Coronary artery (tissue), 2 donors: Measurements from ENCODE around the gene GALNTL6.

Experiments used
- DNase-seq: peaks from one replicate; pipeline ENCODE4 v3.0.0-alpha.2; 2017; ENCODE audit warnings: low spot score
- H3K27ac ChIP-seq, 2 donors: fragments of 200-600 bp; sonication (generic); one replicate each; pipeline ENCODE4 v1.5.1; 2016 to 2019
- H3K4me3 ChIP-seq: fragments of 200-600 bp; sonication (generic); 2 replicates; pipeline ENCODE4 v1.5.1; 2016; ENCODE audit warnings: mild to moderate bottlenecking, moderate library complexity
- TF ChIP-seq, protein P1 (sequence below): fragments of 200-600 bp; sonication (generic); IDR thresholded peaks from one replicate; pipeline ENCODE4 v1.5.1; 2019; ENCODE audit warnings: antibody characterized with exemption

GALNTL6 gene

DNA sequence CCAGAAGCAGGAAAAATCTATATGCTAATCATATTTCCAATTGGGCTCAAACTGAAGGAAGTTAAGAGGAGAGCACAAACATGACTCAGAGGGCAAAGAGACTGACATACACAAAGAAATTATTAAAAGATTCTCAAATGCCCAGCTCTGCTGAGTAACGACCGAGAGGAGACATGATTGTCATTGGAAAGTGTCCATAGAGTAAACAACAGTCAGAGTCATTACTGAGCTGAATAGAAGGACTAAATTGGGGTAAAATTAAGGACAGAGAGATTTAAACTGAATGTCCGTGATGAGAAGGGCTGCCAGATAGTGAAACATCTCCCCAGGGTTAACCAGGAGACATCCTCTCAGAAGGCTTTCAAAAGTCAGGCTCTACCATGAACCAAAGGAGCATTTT is 1244.2 kb downstream of the GALNTL6 start:
- H3K4me3 ChIP-seq: no peak overlapping the region
- no peak for DNase-seq
- no peak overlapping the region for H3K27ac ChIP-seq
- TF ChIP-seq, protein P1, sequence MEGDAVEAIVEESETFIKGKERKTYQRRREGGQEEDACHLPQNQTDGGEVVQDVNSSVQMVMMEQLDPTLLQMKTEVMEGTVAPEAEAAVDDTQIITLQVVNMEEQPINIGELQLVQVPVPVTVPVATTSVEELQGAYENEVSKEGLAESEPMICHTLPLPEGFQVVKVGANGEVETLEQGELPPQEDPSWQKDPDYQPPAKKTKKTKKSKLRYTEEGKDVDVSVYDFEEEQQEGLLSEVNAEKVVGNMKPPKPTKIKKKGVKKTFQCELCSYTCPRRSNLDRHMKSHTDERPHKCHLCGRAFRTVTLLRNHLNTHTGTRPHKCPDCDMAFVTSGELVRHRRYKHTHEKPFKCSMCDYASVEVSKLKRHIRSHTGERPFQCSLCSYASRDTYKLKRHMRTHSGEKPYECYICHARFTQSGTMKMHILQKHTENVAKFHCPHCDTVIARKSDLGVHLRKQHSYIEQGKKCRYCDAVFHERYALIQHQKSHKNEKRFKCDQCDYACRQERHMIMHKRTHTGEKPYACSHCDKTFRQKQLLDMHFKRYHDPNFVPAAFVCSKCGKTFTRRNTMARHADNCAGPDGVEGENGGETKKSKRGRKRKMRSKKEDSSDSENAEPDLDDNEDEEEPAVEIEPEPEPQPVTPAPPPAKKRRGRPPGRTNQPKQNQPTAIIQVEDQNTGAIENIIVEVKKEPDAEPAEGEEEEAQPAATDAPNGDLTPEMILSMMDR: no peak

DNA sequence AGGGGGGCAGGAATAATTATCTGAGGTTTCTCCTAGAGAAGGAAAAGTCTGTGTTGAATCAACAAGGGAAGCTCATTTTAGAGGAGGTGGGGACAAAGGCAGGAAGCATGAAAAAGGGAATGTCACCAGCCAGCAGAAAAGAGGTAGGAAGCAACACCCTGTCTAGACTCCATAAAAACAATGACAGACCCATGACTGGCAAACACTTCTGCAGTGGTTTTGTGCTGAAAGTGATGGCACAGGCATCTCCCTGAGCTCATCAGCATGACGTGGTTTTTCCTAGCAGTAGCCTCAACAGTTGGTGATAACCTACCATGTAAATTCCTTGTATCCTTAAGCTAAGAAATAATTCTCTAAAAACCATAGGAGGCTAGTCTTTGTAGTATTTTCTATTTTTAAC is 1244.7 kb downstream of the GALNTL6 start:
- no peak for DNase-seq
- no peak overlapping the region for H3K4me3 ChIP-seq
- TF ChIP-seq, protein P1: no peak
- H3K27ac ChIP-seq: no peak overlapping the region

DNA sequence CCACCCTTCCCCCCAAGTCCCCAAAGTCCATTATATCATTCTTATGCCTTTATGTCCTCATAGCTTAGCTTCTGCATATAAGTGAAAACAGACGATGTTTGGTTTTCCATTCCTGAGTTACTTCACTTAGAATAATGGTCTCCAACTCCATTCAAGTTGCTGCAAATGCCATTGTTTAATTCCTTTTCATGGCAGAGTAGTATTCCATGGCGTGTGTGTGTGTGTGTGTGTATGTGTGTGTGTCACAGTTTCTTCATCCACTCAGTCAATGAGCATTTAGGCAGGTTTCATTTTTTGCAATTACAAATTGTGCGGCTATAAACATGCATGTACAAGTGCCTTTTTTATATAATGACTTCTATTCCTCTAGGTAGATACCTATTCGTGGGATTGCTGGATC is 1248.0 kb downstream of the GALNTL6 start:
- no peak overlapping the region for H3K27ac ChIP-seq
- TF ChIP-seq, protein P1: no peak
- DNase-seq: no peak
- H3K4me3 ChIP-seq: no peak overlapping the region

DNA sequence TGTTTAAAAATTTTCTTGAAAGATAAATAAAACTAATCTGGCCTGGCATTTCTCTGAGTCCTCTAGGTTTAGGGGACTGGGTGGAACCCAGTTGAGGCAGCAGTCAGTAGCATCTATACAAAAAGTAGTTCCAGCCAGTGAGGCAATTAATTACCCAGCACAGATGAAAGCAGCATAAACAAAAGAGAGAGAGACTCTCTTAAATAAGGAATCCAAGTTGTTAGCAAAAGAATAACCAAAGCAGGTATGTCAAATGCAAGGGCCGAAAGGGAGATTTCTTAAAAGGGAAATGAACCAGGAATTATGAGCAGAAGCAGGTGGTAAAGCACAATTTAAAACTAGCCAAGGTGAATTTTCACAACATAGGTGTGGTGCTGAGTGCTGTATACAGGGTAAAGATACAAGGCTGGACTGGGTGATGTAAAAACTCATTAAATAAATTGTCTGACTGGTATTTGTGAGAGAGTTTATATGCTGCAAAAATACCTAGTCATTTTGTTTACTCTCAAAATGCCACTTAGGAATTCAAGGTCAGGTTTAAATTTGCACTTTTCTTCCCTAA is 1260.8 kb downstream of the GALNTL6 start:
- TF ChIP-seq, protein P1: no peak

DNA sequence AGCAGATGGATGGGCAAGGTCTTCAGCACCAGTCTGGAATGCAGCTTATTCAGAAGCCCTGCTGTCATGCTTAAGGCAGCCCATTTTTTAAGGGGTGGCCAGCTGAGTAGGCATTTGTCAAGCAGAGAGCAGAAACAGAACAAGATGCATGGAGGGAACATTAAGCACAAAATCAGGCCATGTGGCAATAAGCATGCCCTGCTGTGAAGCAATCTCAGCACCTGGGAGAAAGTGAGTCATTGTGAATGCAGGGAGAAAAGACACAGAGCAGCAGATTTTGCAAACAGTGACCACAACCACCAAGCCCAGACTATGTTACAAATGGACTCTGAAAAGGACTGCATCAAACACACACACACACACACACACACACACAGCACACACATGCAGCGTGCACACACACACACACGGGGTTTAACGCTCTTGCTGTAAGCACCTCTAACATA is 1261.3 kb downstream of the GALNTL6 start:
- Histone ChIP-seq H3K4me3 (no peak overlapping the region), H3K27ac (no peak overlapping the region)
- DNase-seq: no peak
- TF ChIP-seq, protein P1: no peak

More for the DNA sequence above, 1260.8 kb downstream of the GALNTL6 start:
- no peak overlapping the region for H3K27ac ChIP-seq
- no peak overlapping the region for H3K4me3 ChIP-seq
- DNase-seq: no peak

DNA sequence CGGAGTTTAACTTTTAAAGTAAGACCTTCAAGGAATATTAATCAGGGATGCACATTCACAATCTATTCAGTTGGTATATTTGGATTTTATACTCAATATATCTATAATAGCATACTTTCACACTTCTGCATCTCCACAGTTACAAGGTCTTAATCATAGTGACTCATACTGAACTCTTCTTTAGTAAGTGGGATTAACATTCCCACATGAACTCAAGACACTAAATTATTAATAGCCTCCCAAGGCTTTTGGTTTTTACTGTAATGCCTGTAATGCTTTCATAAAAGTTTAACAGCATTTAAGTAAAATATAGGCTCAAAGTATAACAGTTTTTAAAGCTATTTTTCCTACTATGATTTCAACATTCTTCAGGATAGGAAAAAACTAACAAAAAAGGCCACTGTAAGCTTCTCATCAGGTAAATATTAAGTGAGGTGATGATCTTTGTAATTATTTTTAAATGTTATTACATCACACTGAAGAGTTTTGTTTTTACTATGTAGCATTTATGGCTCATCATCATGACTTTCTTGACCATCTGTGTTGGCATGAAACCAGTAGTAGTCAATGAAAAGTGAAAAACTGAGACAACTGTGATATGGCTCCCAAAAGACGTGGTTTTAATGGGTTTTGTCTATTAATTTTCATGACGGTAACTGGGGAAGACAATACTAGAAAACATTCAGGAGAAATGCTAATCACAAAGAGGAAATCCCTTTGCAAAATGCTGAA is 1263.9 kb downstream of the GALNTL6 start:
- no peak for DNase-seq
- no peak overlapping the region for H3K4me3 ChIP-seq
- TF ChIP-seq, protein P1: no peak
- no peak overlapping the region for H3K27ac ChIP-seq

DNA sequence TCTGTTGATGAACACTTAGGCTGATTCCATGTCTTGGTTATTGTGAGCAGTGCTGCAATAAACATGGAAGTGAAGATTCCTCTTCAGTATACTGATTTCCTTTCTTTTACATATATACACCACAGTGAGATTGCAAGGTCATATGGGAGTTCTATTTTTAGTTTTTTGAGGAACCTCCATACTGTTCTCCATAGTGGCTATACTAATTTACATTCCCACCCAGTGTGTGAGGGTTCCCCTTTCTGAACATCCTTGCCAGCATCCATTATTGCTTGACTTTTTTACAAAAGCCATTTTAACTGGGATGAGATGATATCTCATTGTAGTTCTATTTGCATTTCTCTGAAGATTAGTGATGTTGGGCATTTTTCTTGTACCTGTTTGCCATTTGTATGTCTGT is 1274.9 kb downstream of the GALNTL6 start:
- Histone ChIP-seq H3K27ac (no peak overlapping the region), H3K4me3 (no peak overlapping the region)
- TF ChIP-seq, protein P1: no peak
- no peak for DNase-seq
